ENCODE results near the gene MYPOP. TPM values are rescaled to one million over a fixed set of nuclear protein-coding genes. Genes with fewer than 3 reads are reported as not detected.

Gene MYPOP
- total and polyA plus RNA-seq, 2 donors from 2014 or later, result 6.7 to 11.7 TPM

- no peaks in the 10 kb centered on the region for H3K9me3 ChIP-seq (ENCODE audit: control insufficient read depth in 2 of 3, insufficient read depth in 1 of 3, low read length in 3 of 3)
- FAIRE-seq, result no peak
- DNase-seq, result no peak
- H3K9ac ChIP-seq (ENCODE audit: low read length in 3 of 3), result no peak overlapping the region
- peaks cover 0 to 9% (median 0%) of the 10 kb centered on the region in 3 donors for H3K4me1 ChIP-seq (ENCODE audit: control insufficient read depth in 2 of 3, insufficient read depth in 2 of 3, low read depth in 1 of 3, low read length in 3 of 3)
- intact Hi-C loops (cut with DNase I), result no loop called here
- H3K36me3 ChIP-seq (ENCODE audit: control insufficient read depth in 2 of 3, insufficient read depth in 3 of 3, low read length in 3 of 3), result no peaks in the 10 kb centered on the region
- no peak for TF ChIP-seq CTCF (IDR thresholded peaks at IDR 0.05; ENCODE audit: borderline replicate concordance, extremely low read depth, insufficient read depth)
- H3K27me3 ChIP-seq (ENCODE audit: control insufficient read depth, insufficient read depth, low read length), result no peaks in the 10 kb centered on the region
- H3K4me3 ChIP-seq (ENCODE audit: low read length in 3 of 3), result no peak overlapping the region
- H3K27ac ChIP-seq (ENCODE audit: low read depth in 2 of 2, low read length in 2 of 2), result no peak overlapping the region
Measured at GRCh38 chr19:45906221-45906620, 3.8 kb upstream of the MYPOP start.

GRCh38 chr19:45905011-45905410, 2.6 kb upstream of the MYPOP start:
- no peaks in the 10 kb centered on the region for H3K9me3 ChIP-seq (ENCODE audit: control insufficient read depth in 2 of 3, insufficient read depth in 1 of 3, low read length in 3 of 3)
- H3K27me3 ChIP-seq (ENCODE audit: control insufficient read depth, insufficient read depth, low read length), result no peaks in the 10 kb centered on the region
- no peaks in the 10 kb centered on the region for H3K36me3 ChIP-seq (ENCODE audit: control insufficient read depth in 2 of 3, insufficient read depth in 3 of 3, low read length in 3 of 3)
- FAIRE-seq (no peak), DNase-seq (no peak)
- H3K4me3 ChIP-seq (ENCODE audit: low read length in 3 of 3), result no peak overlapping the region
- no peak overlapping the region for H3K9ac ChIP-seq (ENCODE audit: low read length in 3 of 3)
- no peak for TF ChIP-seq CTCF (IDR thresholded peaks at IDR 0.05; ENCODE audit: borderline replicate concordance, extremely low read depth, insufficient read depth)
- H3K4me1 ChIP-seq (ENCODE audit: control insufficient read depth in 2 of 3, insufficient read depth in 2 of 3, low read depth in 1 of 3, low read length in 3 of 3), result peaks cover 0 to 17% (median 0%) of the 10 kb centered on the region in 3 donors
- no peak overlapping the region for H3K27ac ChIP-seq (ENCODE audit: low read depth in 2 of 2, low read length in 2 of 2)
- intact Hi-C loops (cut with DNase I), result no loop called here

- H3K27ac ChIP-seq (ENCODE audit: low read depth in 2 of 2, low read length in 2 of 2), result peak overlapping the region; percentile 65 to 73
- no peaks in the 10 kb centered on the region for H3K9me3 ChIP-seq (ENCODE audit: control insufficient read depth in 2 of 3, insufficient read depth in 1 of 3, low read length in 3 of 3)
- H3K4me3 ChIP-seq (ENCODE audit: low read length in 3 of 3), result peak overlapping the region; percentile 67 to 89 (median 85)
- DNase-seq (peak; percentile 99), FAIRE-seq (no peak)
- intact Hi-C loops (cut with DNase I), result no loop called here
- no peaks in the 10 kb centered on the region for H3K27me3 ChIP-seq (ENCODE audit: control insufficient read depth, insufficient read depth, low read length)
- peak overlapping the region; percentile 34 to 69 (median 49) for H3K9ac ChIP-seq (ENCODE audit: low read length in 3 of 3)
- H3K4me1 ChIP-seq (ENCODE audit: control insufficient read depth in 2 of 3, insufficient read depth in 2 of 3, low read depth in 1 of 3, low read length in 3 of 3), result peaks cover 0 to 20% (median 0%) of the 10 kb centered on the region in 3 donors
- no peak for TF ChIP-seq CTCF (IDR thresholded peaks at IDR 0.05; ENCODE audit: borderline replicate concordance, extremely low read depth, insufficient read depth)
- H3K36me3 ChIP-seq (ENCODE audit: control insufficient read depth in 2 of 3, insufficient read depth in 3 of 3, low read length in 3 of 3), result peaks cover 0 to 6% (median 4%) of the 10 kb centered on the region in 3 donors
Measured at GRCh38 chr19:45902651-45903625, 525 bp upstream of the MYPOP start.

All from kidney (tissue), 14 donors.